ENCODE data around the gene ERC2.

ERC2 gene

DNA sequence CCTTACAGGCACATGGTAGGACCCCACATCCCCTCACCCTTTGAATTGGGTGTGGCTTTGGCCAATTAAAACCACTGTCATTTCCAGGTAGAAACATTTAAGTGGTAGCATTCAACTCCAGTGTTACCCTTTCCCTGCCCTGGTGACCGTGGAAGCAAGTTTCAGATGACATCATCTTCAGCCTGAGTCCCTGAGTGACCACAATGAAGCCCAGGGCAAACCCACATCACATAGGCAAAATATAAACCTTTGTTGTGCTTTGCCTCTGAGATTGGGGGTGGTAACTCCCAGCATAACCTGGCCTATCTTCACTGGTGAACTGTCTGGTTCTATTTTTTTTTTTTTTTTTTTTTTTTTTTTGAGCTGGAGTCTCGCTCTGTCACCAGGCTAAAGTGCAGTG lies 577.2 kb downstream of the ERC2 start (continued):
- no peak for TF ChIP-seq KLF10 (tag by site-specific recombination; IDR thresholded peaks at IDR 0.05)
- no peak for TF ChIP-seq ZSCAN30 (tag by site-specific recombination; IDR thresholded peaks at IDR 0.05)

- no peaks in the 10 kb centered on the region; the same call in 1 of the 2 replicates for H3K4me1 ChIP-seq (ENCODE audit: control insufficient read depth, insufficient read depth, low read length)
- ChIA-PET POLR2A (no interaction called here), CTCF (no interaction called here)
- H3K9me3 ChIP-seq (ENCODE audit: control insufficient read depth, insufficient read depth, low read depth, low read length), result no peaks in the 10 kb centered on the region
- TF ChIP-seq ZNF624 (tag by site-specific recombination; IDR thresholded peaks at IDR 0.05), result no peak
- no peak overlapping the region for H3K4me3 ChIP-seq (ENCODE audit: low read depth, low read length)
- H3K27ac ChIP-seq (ENCODE audit: extremely low read depth, low read depth, low read length), result no peak overlapping the region
- no peaks in the 10 kb centered on the region for H3K36me3 ChIP-seq (ENCODE audit: control insufficient read depth in 2 of 2, insufficient read depth in 1 of 2, low read length in 2 of 2)
Measured at GRCh38 chr3:55888282-55888885, 579.9 kb downstream of the ERC2 start.

DNA sequence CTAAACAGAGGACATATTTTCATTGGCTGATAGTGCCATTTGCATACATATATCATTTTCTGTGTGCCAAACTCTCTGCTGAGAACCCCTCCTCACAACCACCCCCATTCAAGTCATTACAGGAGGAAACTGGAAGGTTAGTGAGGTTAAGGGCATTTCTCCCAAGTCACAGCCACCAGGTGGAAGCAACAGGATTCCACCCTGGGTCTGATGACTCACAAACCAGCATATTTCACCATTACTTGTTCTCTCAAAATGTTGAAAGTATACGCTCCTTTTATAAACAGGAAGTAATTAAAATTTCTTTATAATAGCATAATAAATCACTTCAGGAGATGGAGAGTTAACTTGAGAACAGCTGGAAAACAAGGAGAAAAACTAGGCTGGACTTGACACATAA lies 582.5 kb downstream of the ERC2 start:
- Histone ChIP-seq H3K4me3 (ENCODE audit: low read depth, low read length) (no peak overlapping the region), H3K36me3 (ENCODE audit: control insufficient read depth in 2 of 2, insufficient read depth in 1 of 2, low read length in 2 of 2) (no peaks in the 10 kb centered on the region), H3K9me3 (ENCODE audit: control insufficient read depth, insufficient read depth, low read depth, low read length) (no peaks in the 10 kb centered on the region), H3K4me1 (ENCODE audit: control insufficient read depth, insufficient read depth, low read length) (no peaks in the 10 kb centered on the region; the same call in 1 of the 2 replicates), H3K27ac (ENCODE audit: extremely low read depth, low read depth, low read length) (no peak overlapping the region)
- POLR2A ChIA-PET, result no interaction called here
- TF ChIP-seq ZNF561 (tag by site-specific recombination; IDR thresholded peaks at IDR 0.05; ENCODE audit: borderline replicate concordance) (no peak), MEIS1 (CRISPR knock-in tag; IDR thresholded peaks at IDR 0.05; ENCODE audit: borderline replicate concordance) (no peak), SCRT2 (tag by site-specific recombination; IDR thresholded peaks at IDR 0.05) (peak; percentile 93), KLF1 (tag by site-specific recombination; IDR thresholded peaks at IDR 0.05) (no peak), PRDM6 (tag by site-specific recombination; IDR thresholded peaks at IDR 0.05) (peak; percentile 39; the same call in 1 of the 2 replicates), ZNF654 (tag by site-specific recombination; IDR thresholded peaks at IDR 0.05; ENCODE audit: low read depth) (0 out of 2 replicates have a peak, but pooled peaks have one; percentile 4)
- CTCF ChIA-PET, result no interaction called here

- POLR2A ChIA-PET, result no interaction called here
- H3K4me3 ChIP-seq (ENCODE audit: low read depth, low read length), result no peak overlapping the region
- H3K4me1 ChIP-seq (ENCODE audit: control insufficient read depth, insufficient read depth, low read length), result no peaks in the 10 kb centered on the region; the same call in 1 of the 2 replicates
- no peak for TF ChIP-seq ZNF280C (tag by site-specific recombination; IDR thresholded peaks at IDR 0.05)
- no peak for TF ChIP-seq FEZF1 (tag by site-specific recombination; IDR thresholded peaks at IDR 0.05)
- H3K36me3 ChIP-seq (ENCODE audit: control insufficient read depth in 2 of 2, insufficient read depth in 1 of 2, low read length in 2 of 2), result no peaks in the 10 kb centered on the region
- no peak overlapping the region for H3K27ac ChIP-seq (ENCODE audit: extremely low read depth, low read depth, low read length)
- CTCF ChIA-PET, result no interaction called here
- H3K9me3 ChIP-seq (ENCODE audit: control insufficient read depth, insufficient read depth, low read depth, low read length), result no peaks in the 10 kb centered on the region
Measured at GRCh38 chr3:55884491-55885285, 583.6 kb downstream of the ERC2 start.

DNA sequence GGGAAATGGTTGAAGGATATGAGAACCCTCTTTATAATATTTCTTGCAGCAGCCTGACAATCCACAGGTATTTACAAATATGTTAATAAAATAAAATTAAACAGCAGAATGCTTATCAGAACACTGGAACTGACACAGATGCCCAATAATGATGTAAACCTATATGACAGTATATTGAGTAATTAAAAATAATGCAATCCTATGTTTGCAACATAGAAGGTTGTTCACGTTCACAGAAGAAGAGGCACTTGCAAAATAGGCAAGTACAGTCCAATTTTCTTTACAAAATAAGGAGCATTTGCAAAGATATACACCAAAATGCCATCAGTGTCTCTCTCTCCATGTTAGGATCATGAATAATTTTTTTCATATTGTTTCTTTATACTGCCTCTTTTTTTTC lies 584.2 kb downstream of the ERC2 start:
- CTCF ChIA-PET, result no interaction called here
- H3K4me3 ChIP-seq (ENCODE audit: low read depth, low read length), result no peak overlapping the region
- H3K27ac ChIP-seq (ENCODE audit: extremely low read depth, low read depth, low read length), result no peak overlapping the region
- POLR2A ChIA-PET, result no interaction called here
- no peaks in the 10 kb centered on the region for H3K9me3 ChIP-seq (ENCODE audit: control insufficient read depth, insufficient read depth, low read depth, low read length)
- H3K36me3 ChIP-seq (ENCODE audit: control insufficient read depth in 2 of 2, insufficient read depth in 1 of 2, low read length in 2 of 2), result no peaks in the 10 kb centered on the region
- H3K4me1 ChIP-seq (ENCODE audit: control insufficient read depth, insufficient read depth, low read length), result no peaks in the 10 kb centered on the region; the same call in 1 of the 2 replicates
- TF ChIP-seq FEZF1 (tag by site-specific recombination; IDR thresholded peaks at IDR 0.05) (no peak), SALL2 (tag by site-specific recombination; IDR thresholded peaks at IDR 0.05; ENCODE audit: borderline replicate concordance) (no peak), ZNF529 (tag by site-specific recombination; IDR thresholded peaks at IDR 0.05; ENCODE audit: insufficient replicate concordance) (no peak), OSR2 (tag by site-specific recombination; IDR thresholded peaks at IDR 0.05) (no peak), YY1 (tag by site-specific recombination; IDR thresholded peaks at IDR 0.05) (no peak), SCRT1 (tag by site-specific recombination; IDR thresholded peaks at IDR 0.05; ENCODE audit: borderline replicate concordance) (no peak), INSM2 (tag by site-specific recombination; IDR thresholded peaks at IDR 0.05) (no peak), ZNF202 (tag by site-specific recombination; IDR thresholded peaks at IDR 0.05; ENCODE audit: borderline replicate concordance) (no peak), ZNF548 (tag by site-specific recombination; IDR thresholded peaks at IDR 0.05) (no peak)

All from HEK293 (cell line).